NT2/D1 (cell line): ENCODE measurements around the gene COLEC12.

Experiments used
- DNase-seq: peaks from one replicate; pipeline ENCODE4 v3.0.0-alpha.2; 2011; ENCODE audit warnings: low read depth, low spot score
- H3K27me3 ChIP-seq: 2 replicates; pipeline ENCODE4 v1.6.0; 2011; ENCODE audit warnings: mild to moderate bottlenecking; ENCODE audit not compliant: insufficient read length, insufficient read depth
- H3K36me3 ChIP-seq: 2 replicates; pipeline ENCODE4 v1.6.1; 2011; ENCODE audit warnings: mild to moderate bottlenecking, low read length, mixed read lengths; ENCODE audit not compliant: insufficient read depth, insufficient read length
- H3K4me1 ChIP-seq: 2 replicates; pipeline ENCODE4 v1.5.1; 2011; ENCODE audit not compliant: insufficient read depth, insufficient read length
- H3K4me3 ChIP-seq: 2 replicates; pipeline ENCODE4 v1.5.1; 2011; ENCODE audit warnings: low read depth; ENCODE audit not compliant: insufficient read length
- H3K9ac ChIP-seq: 2 replicates; pipeline ENCODE4 v1.6.0; 2011; ENCODE audit warnings: low read depth; ENCODE audit not compliant: insufficient read length
- H3K9me3 ChIP-seq: 2 replicates; pipeline ENCODE4 v1.5.1; 2011; ENCODE audit warnings: mild to moderate bottlenecking, low read length; ENCODE audit not compliant: insufficient read depth
- SUZ12 ChIP-seq: IDR thresholded peaks from 2 replicates; pipeline ENCODE4 v1.6.1; 2011; ENCODE audit not compliant: insufficient read length, insufficient read depth; ENCODE audit errors: extremely low read depth
- YY1 ChIP-seq: IDR thresholded peaks from 2 replicates; pipeline ENCODE4 v1.6.1; 2011; ENCODE audit not compliant: insufficient read length, insufficient read depth
- ZNF274 ChIP-seq: IDR thresholded peaks from 2 replicates; pipeline ENCODE4 v1.6.1; 2011; ENCODE audit warnings: mild to moderate bottlenecking, low read depth, low read length

Gene COLEC12

GRCh38 chr18:267688-268552, 232.6 kb downstream of the COLEC12 start, which contains the start of gene THOC1:
Gene THOC1, minus strand, starts transcription at chr18:268047. Its CDS starts 28 bp downstream, at chr18:268019.
- Histone ChIP-seq H3K36me3 (peaks cover 37% of the 10 kb centered on the region), H3K4me1 (no peaks in the 10 kb centered on the region), H3K9me3 (no peaks in the 10 kb centered on the region), H3K4me3 (peak within 1 kb of the TSS; percentile 79), H3K27me3 (no peaks in the 10 kb centered on the region), H3K9ac (peak within 1 kb of the TSS; percentile 94)
- TF ChIP-seq ZNF274 (no peak), YY1 (peak; percentile 53)
- DNase-seq: peak; percentile 74

DNA sequence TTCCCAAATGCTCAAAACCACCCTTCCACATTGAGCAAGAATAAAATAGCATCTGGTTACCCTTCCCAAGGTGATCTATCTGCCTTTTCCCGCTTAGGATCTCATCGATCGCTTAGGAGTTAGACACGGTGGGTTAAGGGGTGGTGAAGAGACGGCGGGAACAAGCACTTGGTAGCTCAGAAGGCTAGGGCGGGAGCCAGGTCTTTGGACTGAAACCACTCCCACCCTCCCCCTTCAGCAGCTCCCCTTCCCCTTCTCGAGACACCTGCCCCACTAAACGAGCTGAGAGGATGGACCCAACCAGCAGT, 233.2 kb downstream of the COLEC12 start:
- peak; percentile 2 for DNase-seq
- peak overlapping the region; percentile 79 for H3K4me3 ChIP-seq
- peak overlapping the region; percentile 94 for H3K9ac ChIP-seq
- H3K27me3 ChIP-seq: no peaks in the 10 kb centered on the region
- TF ChIP-seq SUZ12 (no peak), ZNF274 (no peak), YY1 (no peak)
- H3K4me1 ChIP-seq: no peaks in the 10 kb centered on the region
- peaks cover 34% of the 10 kb centered on the region for H3K36me3 ChIP-seq
- no peaks in the 10 kb centered on the region for H3K9me3 ChIP-seq
